Fibroblast of skin of left biceps (primary cell): ENCODE data around the gene MORN2.

Source experiments
- DNase-seq, 2 experiments: peaks; one replicate each; pipeline ENCODE4 v3.0.0-alpha.2; 2013; ENCODE audit warnings: low read depth in 2 of 2

MORN2 gene

GRCh38 chr2:38889575-38889974 lies 13.8 kb downstream of the MORN2 start, which contains the start of gene ARHGEF33:
Gene ARHGEF33 (plus strand): TSS chr2:38889875. CDS start chr2:38919448, 29,573 bp downstream.
- DNase-seq = no peak

DNA sequence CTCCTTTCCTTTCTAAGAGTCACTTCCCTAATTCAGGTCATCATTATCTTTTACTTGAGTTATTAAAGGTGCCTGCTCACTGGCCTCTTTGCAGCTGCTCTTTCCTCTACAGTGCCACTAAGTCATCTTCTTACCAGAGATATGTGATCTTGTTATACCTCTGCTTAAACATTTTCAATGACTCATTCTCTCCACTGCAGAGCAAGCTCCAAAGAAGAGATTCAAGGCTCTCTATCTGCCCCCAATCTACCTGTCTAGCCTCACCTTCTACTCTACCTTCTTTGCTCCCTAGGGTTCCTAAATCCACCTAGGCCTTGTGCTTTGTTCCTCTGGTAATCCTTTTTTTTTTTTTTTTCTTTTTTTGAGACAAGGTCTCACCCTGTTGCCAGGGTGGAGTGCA lies 17.0 kb downstream of the MORN2 start:
- DNase-seq = no peak

DNA sequence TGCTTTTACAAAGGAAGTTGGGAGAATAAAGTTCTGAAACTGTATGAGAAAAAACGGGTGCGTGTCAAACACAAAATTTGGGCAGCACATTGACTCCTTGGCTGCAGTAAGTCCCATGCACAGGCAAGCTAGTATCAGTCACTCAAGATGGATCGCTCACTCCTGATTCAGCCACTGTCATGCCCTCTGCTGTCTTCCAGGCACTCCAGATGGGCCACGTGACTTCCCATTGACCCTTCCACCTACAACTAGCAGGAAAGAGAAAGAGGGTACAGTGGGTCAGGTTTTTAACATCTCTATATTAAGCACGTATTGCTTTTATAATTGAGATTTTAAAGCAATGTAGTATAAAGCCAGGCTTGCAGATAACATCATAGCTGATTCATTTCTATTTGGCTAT lies 22.5 kb downstream of the MORN2 start:
- DNase-seq = no peak

GRCh38 chr2:38900726-38901125 lies 24.9 kb downstream of the MORN2 start:
- DNase-seq = no peak

DNA sequence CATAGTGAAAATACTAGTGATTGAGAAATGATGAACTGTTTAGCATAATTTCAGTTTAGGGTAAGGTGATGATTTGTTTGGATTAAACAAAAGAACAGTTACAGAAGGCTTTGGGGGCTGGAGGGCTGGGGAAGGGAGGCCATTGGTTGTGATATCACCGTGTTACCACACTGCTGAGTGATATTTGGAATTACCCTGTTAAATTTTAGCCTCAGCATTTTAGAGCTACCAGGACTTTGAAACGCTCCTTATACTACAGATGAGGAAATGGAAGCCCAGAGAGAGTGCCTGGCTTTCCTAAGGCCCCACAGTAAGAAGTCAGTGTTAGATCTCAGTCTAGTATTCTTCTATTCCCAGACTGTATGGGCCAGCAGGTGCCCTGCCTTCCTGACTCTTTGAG lies 29.5 kb downstream of the MORN2 start:
- no peak for DNase-seq

GRCh38 chr2:38907242-38907641 lies 31.5 kb downstream of the MORN2 start:
- DNase-seq = no peak

- no peak for DNase-seq
Measured at GRCh38 chr2:38907743-38908562, 32.2 kb downstream of the MORN2 start.

DNA sequence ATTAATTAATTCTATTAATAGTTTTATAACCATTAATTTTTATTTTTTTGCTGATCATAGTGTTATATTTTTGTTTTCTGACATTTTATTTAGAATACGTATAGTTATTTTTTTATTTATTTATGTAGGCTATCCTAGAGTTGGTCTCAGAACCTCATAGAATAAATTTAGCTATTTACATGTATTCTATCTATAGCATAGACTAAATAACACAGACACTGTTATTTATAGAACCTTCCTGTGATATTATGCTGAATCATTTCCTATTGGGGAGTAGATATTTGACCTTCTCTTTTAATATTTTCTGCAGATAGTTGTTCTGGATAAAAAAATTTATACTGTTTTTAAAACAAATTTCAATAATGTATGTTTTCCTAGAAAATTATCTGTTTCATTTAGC lies 34.1 kb downstream of the MORN2 start:
- no peak for DNase-seq

DNA sequence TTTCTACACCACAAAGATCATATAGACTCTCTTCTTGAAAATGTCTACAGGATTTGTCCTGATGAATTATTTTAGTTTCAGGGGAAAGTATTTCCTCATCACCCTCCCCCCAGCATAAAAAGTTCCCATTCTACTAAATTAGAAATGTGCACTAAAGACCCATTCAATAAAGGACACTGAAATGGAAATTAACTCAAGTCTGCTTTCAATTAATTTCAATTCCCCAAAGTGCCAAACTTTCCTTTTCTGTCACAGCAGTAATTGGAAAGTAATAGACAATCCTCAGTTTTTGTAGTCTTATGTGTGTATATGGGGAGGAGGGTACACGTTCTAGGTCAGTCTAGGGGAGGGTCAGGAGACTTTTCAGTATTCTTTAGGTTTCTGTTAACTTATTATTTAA lies 35.4 kb downstream of the MORN2 start:
- no peak for DNase-seq

- DNase-seq = no peak
Measured at GRCh38 chr2:38912619-38913018, 36.8 kb downstream of the MORN2 start.

DNA sequence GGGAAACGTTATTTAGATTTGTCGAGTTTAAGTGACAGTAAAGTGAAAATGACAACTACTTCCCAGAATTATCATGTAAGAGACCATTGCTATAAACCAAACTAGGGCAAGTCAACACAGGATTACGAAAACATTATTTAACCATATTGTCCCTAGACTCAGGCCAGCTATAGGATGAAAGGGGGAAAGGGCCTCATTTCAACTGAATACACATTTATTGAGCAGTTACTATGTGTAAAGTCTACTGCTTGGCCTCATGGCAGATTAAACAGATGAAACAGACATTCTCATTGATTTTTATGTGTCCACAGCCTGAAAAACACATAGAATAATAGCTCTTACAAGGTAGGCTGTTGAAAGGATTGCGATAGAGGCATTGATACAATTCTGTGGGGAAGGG lies 46.6 kb downstream of the MORN2 start:
- DNase-seq = no peak

DNA sequence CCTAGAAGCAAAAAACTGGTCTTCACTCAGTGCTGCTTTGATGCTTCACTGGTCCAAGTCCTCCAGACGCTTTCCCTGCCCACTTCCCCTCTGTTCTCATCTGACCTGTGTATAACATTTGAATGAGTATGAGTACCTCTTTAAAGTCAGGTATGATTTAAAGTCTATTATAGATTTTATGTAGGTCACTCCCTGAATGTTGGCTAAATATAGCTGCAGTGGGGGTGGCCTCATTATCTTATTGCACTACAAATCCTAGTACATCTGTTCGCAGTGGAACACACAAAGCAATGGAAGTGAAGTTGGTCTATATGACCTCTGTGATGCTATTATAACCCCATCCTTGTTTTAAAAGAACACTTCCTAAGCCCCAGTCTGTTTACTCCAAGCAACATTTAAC lies 47.1 kb downstream of the MORN2 start:
- DNase-seq = no peak

GRCh38 chr2:38925982-38926381 lies 50.2 kb downstream of the MORN2 start:
- DNase-seq = no peak

DNA sequence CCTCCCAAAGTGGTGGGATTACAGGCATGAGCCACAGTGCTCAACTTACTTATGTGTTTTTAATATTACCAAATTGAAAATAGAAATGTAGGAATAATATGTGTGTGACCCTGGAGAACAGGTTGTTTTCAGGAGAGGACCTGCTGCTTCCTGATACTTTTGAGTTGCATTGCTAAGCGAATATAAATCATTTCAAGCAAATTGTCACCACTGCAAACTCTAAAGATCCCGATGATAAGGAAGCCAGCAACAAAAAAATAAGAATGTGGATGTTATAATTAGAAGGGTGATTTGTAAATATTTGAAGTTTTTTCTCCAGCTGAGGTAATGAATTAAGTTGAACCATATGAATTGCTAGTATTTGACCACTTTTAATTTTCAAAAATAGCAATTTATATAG lies 54.8 kb downstream of the MORN2 start:
- DNase-seq = no peak
